GM12873 (cell line): ENCODE results near the gene SRM.

Source experiments
- CTCF ChIP-seq: IDR thresholded peaks from 2 replicates; pipeline ENCODE4 v1.5.1; 2012; ENCODE audit warnings: low read depth, mild to moderate bottlenecking, moderate library complexity, low read length, control low read depth; ENCODE audit not compliant: insufficient read depth; ENCODE audit errors: missing control alignments

Gene SRM

GRCh38 chr1:11098931-11099309 is 39.1 kb upstream of the SRM start:
- TF ChIP-seq CTCF, result no peak

- TF ChIP-seq CTCF, result no peak
Observed at GRCh38 chr1:11080931-11081330, 21.1 kb upstream of the SRM start.

DNA sequence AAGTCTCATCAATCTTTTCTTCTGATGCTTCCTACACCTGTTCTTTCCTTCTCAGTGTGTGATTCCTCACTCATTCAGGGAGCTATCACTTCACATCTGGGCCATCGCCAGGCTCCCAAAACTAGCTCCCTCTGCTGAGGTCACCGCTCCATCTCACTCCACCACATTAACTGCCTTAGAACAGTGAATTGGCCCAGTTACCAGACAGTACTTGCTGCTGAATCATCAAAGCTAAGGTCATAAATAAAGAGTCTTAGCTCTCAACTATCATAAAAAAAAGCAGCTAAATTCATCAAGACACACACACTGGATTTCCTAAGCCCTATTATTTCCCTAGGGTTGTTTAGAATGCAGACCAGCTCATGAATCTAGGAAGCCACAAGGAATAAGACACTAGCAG is 18.8 kb upstream of the SRM start:
- no peak for TF ChIP-seq CTCF

DNA sequence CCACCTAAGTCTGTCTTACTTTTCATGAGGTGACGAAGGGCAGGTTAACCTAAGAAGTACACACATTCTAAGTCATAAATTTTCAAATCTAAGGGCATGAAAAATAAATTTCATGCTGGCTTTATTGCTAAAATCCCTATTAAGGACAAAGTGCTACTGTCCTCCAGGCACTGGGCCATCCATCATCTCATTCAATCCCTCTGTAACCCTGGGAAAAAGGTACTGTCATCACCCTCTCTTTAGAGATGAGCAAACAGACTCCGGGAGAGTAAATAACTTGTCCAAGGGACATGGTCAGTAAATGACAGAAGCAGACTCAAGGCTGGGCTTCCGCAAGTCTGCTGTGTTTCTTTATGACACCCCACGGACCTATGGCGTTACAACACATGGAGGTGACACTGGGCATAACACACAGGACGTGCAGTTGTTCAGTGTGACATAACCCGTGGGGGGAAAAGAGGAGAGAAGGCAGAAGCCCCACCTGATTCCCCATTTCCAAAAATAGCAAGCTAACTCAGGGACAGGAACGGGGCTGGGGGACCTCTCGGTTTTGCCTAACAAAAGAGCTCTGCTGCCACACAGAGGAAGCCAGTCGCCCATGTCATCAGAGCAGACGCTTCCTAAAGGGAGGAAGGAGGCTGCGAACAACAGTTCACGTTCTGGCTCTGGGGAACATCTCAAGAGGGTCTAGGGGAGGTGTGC is 12.5 kb upstream of the SRM start:
- TF ChIP-seq CTCF, result peak; percentile 14

GRCh38 chr1:11071463-11072215 is 11.8 kb upstream of the SRM start:
- no peak for TF ChIP-seq CTCF

- TF ChIP-seq CTCF, result no peak
Observed at GRCh38 chr1:11070876-11071275, 11.1 kb upstream of the SRM start.

DNA sequence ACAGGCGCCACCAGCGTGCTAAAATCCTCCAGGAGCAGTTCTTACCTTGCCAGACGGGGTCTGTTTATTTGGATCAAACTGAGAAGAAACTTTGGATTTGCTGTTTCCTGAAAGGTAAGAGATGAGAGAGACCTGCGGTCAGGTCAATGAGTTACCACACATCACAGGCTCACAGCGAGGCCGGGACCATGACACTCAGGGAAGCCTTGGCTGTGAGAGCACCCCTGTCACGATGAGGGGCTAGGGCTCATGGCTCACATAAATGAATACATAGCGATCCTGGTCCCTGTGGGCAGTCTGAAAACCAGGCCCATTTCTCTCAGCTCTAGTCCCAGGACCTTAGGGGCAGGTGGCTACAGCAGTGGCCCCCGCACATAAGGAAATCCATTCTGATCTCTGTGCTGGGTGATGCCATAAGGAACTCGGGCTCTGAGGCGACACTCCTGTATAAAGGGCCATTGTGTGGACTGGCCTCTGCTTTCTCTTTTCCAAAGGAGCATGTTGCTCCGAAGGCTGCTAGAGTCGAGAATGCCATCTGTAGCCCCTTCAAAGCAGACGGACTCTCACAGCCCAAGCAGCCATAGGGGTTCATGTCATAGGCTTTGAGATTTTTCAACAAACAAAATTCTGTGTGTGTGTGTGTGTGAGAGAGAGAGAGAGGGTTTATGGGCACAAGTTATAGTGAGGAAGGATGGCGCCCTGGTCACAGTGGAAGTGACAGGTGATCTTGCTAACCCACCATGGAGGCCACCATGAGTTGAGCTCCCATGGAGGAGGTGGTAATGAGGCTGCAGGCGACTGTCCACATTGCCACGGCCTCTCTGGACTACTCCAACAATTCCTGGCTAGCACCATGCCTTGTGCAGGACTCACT is 9.0 kb upstream of the SRM start:
- no peak for TF ChIP-seq CTCF
